ENCODE results near the gene CD160. TPM values are rescaled to one million over a fixed set of nuclear protein-coding genes. Genes with fewer than 3 reads are reported as not detected.
"Not testable (repeated sequence)": the region's sequence is repeated elsewhere in the genome, so short reads cannot be mapped to it uniquely, and the experiment has no call there.

Gene CD160
- polyA plus RNA-seq (2013, experiment 1 of 2; ENCODE audit: insufficient read length), result 0.36 TPM
- 0.16 TPM for polyA plus RNA-seq (2013, experiment 2 of 2; ENCODE audit: insufficient read length)

- DNase-seq, result no peak
Measured at GRCh38 chr1:145719230-145720079, at the start of gene CD160. CD160 (plus strand) TSS chr1:145719499; CDS start chr1:145728328, 8,829 bp downstream.

DNA sequence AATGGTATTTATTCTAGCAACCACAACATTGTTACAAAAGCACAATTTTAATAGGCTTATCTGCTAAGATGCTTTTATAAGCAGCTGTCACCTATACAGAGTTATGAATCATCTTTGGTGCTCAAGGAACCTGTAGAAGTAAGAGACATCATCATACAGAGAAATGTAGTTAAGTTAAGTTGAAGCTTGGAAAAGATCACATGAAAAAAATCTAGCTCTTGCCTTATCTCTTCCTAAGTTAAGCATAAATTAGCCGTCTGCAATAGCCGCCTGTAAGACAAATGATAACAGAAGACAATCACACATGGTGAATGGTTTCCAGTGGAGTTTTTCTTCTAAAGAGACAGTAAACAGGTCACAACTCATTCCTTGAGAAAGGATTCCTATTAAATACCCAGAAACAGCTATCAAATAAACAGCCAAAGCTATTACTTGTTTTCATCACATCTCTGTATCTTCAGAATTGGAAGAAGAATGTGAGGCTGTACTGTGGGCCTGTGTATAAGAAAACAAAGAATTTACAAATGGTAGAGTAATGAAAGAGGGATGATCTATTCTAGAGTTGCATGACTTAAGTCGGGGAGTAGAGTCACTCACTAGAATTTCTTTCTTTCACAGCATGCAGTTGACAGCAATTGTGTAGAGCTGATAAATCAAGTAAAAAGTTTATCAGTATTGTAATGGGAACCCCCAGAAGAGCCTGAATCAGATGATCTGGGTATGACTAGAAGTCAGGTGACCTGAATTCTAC, 48.1 kb upstream of the CD160 start:
- not testable (repeated sequence) for DNase-seq

- not testable (repeated sequence) for DNase-seq
Measured at GRCh38 chr1:145673217-145673616, 46.1 kb upstream of the CD160 start.

- not testable (repeated sequence) for DNase-seq
Measured at GRCh38 chr1:145684858-145685257, 34.4 kb upstream of the CD160 start.

- DNase-seq, result not testable (repeated sequence)
Measured at GRCh38 chr1:145686078-145686477, 33.2 kb upstream of the CD160 start.

DNA sequence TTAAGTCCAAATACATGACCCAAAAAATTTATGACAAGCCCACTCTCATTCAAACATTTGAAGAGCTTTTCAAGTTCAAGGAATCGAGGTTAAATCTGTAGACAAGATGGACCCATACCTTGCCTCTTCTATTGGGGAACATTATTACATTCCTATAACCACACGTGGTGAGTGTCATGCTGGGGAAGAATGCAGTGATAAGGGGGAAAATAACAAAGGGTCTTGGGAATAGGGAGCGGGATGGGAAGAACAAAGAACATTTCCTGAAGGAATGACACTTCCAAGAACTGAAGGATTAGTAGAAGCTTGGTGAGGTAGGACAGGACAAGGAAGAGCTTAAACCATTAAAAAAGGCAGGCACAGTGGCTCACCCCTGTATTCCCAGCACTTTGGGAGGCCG, 31.0 kb upstream of the CD160 start:
- no peak for DNase-seq

- DNase-seq, result no peak
Measured at GRCh38 chr1:145688924-145689323, 30.4 kb upstream of the CD160 start.

- DNase-seq, result no peak
Measured at GRCh38 chr1:145689922-145690321, 29.4 kb upstream of the CD160 start.

- DNase-seq, result peak; percentile 85
Measured at GRCh38 chr1:145690587-145691558, 28.4 kb upstream of the CD160 start.

DNA sequence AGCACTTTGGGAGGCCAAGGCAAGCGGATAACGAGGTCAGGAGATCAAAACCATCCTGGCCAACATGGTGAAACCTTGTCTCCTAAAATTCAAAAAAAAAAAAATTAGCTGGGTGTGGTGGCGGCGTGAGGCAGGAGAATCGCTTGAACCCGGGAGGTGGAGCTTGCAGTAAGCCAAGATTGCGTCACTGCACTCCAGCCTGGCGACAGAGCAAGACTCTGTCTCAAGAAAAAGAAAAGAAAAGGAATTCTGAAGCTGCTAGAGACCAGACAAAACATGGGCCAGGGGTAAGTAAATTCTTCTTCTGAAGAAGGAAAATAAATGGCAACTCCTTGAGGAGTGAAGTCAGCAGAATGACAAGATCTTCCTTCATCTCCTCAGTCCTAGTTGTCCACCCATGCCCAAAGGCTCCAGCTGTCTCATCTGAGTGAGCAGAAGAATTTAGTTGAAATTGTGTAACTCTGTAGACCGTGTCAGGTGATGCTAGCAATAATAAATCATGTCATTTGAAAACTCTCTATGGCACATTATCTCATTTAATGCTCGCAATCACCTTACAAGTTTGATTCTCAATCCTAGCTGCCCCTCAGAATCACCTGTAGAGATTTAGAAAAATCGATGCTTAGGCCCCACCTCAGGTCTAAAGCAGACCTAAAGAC, 26.4 kb upstream of the CD160 start:
- DNase-seq, result no peak

GRCh38 chr1:145695821-145696629, 23.3 kb upstream of the CD160 start:
- no peak for DNase-seq

DNA sequence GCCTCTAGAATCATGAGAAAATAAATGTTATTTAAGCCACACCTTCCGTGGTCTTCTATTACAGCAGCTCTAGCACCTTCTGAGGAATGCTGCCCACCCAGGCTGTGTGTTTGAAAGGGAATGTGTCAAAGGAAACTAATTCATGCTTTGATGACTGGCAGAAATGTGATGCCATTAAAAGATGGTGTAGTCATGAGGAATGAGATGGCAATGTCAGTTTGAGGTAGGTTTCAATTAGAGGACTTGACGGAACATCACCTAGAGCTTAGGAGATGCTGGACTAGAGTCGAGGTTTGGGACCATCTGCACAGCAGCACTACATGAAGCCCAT, 22.7 kb upstream of the CD160 start:
- no peak for DNase-seq

DNA sequence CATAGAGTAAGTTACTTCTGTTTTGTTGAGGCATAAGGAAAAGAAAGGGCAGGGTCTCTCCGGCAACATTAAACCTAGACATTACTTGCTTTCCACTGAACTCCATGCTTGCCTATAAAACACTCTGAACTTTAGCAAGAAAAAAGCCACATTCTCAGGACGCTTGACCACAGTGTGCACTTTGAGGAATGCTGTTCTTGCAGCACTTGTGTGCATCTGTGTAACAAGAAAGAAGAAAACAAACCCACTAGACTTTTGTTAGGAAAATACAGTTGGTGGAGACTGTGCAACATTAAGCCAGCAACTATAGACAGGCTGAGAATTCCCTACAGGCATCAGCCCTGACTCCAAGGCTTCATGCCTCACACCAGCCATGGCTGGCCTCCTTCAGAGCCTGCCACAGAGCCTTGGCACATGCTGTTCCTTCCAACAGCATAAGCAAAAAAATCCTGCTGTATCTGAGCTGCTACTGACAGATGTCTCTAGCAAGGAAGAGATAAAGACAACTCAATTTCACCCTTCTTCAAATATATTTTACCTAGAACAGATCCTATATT, 17.9 kb upstream of the CD160 start:
- no peak for DNase-seq

- no peak for DNase-seq
Measured at GRCh38 chr1:145702052-145702451, 17.2 kb upstream of the CD160 start.

- no peak for DNase-seq
Measured at GRCh38 chr1:145702826-145703225, 16.5 kb upstream of the CD160 start.

DNA sequence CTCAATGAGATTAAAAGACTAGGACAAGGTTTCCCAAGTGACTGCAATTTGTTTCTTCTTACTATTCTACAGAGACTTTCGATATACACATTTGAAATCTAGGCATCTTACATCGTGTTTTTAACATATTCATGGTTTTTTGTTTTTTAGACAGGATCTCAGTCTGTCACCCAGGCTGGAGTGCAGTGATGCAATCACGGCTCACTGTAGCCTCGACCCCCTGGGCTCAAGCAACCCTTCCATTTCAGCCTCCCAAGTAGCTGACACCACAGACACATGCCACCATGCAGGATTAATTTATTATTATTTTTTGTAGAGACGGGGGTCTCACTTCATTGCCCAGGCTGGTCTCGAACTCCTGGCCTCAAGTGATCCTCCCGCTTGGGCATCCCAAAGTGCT, 13.7 kb upstream of the CD160 start:
- no peak for DNase-seq

- DNase-seq, result peak; percentile 88
Measured at GRCh38 chr1:145706086-145706664, 13.1 kb upstream of the CD160 start.

DNA sequence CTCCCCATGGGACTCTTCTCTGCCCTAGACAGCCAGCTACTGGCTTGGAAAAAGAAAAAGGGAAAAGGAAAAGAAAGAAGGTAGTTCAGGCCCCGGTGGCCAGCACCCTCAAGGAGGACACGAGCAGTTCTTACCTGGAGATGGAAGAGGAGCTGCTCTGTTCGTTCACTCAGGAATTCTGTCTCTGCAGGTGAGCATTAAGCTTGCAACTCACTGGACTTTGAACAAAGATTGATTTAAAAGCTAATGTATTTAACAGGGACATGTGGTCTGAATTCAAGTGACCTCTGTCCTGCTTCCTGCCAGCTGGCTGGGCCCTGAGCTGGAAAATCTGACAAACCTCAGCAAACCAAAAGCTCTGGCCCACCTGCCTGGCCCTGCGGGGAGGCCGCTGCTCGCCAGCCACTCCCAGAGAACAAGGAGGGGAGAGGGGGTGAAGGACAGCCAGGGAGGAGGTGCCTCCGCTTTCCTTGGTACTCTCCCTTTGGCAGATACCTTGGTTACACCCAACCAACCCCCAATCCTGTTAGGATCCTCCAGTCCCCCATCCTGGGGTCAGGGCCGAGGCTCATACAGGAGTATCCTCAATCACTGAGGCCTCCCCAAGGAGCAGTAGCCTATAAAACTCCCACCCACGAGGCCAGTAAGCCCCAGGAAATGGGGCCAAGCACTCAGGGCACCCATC, 12.0 kb upstream of the CD160 start, which contains the start of gene PDZK1:
Gene PDZK1 (minus strand): TSS at position 186 of the 685 bp plus-strand sequence. CDS start 19,347 bp downstream, outside the sequence.
- no peak for DNase-seq

DNA sequence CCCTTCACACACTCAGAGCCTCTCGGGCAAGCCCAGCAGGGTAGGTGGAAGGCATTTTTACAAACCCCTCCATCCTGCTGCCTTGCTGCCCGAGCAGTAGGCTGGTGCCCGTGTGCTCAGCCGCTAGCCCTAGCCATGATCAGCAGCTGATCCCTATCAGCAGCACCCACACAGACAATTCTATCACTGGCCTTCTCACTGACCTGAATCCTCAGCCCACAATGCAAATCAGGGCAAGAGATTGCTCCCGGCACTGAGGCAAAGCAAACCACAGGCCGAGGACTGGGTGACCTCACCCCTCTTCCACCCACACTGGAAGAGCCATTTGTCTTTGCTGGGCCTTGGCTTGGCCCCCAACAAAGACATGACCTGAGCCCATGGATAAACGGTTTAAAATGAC, 11.2 kb upstream of the CD160 start:
- DNase-seq, result no peak
